ENCODE data around the gene BABAM2.

GRCh38 chr2:27843992-27844391, 46.5 kb upstream of the BABAM2 start:
- no peak for TF ChIP-seq CTCF (IDR thresholded peaks at IDR 0.05)
- no peak for TF ChIP-seq POLR2A (IDR thresholded peaks at IDR 0.05)

Measured in right lobe of liver (tissue), 4 donors.